SK-N-MC (cell line): ENCODE measurements around the gene UCK1.

ENCODE experiments used
- EZH2 ChIP-seq: fragments of 200-600 bp; sonication (generic); IDR thresholded peaks from one replicate; pipeline ENCODE4 v1.6.1; 2017; ENCODE audit warnings: antibody characterized with exemption
- POLR2AphosphoS5 ChIP-seq: IDR thresholded peaks from 2 replicates; pipeline ENCODE4 v1.6.1; 2012; ENCODE audit warnings: mild to moderate bottlenecking, low read depth, low read length, borderline replicate concordance

- TF ChIP-seq POLR2AphosphoS5 = no peak
- TF ChIP-seq EZH2 = no peak
Measured at GRCh38 chr9:131484560-131485185, 46.4 kb downstream of the UCK1 start.
